Heart left ventricle (tissue), 16 donors: ENCODE data around the gene MATR3. TPM values are rescaled to one million over a fixed set of nuclear protein-coding genes. Genes with fewer than 3 reads are reported as not detected.

Experiments
- ATAC-seq, 4 donors: fragments of 200-7000 bp; cut with Tn5 transposase; one replicate each; pipeline ENCODE4 v1.9.1; 2020 to 2022; ENCODE audit warnings: moderate library complexity in 4 of 4, mild to moderate bottlenecking in 3 of 4, moderate number of reproducible peaks in 1 of 4
- DNase-seq, 5 donors: peaks; one replicate each; pipeline ENCODE4 v3.0.0-alpha.2; 2020
- H3K27ac ChIP-seq, 12 donors: fragments of 200-600 bp; sonication (generic) in 4 of 12; one replicate each; pipeline versions ENCODE4 v1.5.0 to v1.8.0; 2016 to 2022; ENCODE audit warnings: mild to moderate bottlenecking in 2 of 12
- H3K27me3 ChIP-seq, 9 donors: fragments of 200-600 bp; sonication (generic) in 2 of 9; one replicate each; pipeline versions ENCODE4 v1.5.1 to v1.8.0; 2016 to 2022; ENCODE audit warnings: mild to moderate bottlenecking in 3 of 9
- H3K36me3 ChIP-seq, 9 donors: fragments of 200-600 bp; sonication (generic) in 2 of 9; one replicate each; pipeline versions ENCODE4 v1.5.0 to v1.8.0; 2018 to 2022; ENCODE audit warnings: mild to moderate bottlenecking in 2 of 9
- H3K4me1 ChIP-seq, 12 donors: fragments of 200-600 bp; sonication (generic) in 4 of 12; one replicate each; pipeline versions ENCODE4 v1.5.0 to v1.8.0; 2016 to 2022; ENCODE audit warnings: mild to moderate bottlenecking in 3 of 12
- H3K4me3 ChIP-seq, 12 donors: fragments of 200-600 bp; sonication (generic) in 4 of 12; one replicate each; pipeline versions ENCODE4 v1.5.0 to v1.8.0; 2017 to 2022; ENCODE audit warnings: mild to moderate bottlenecking in 9 of 12, moderate library complexity in 4 of 12
- H3K9me3 ChIP-seq, 12 donors: fragments of 200-600 bp; sonication (generic) in 4 of 12; one replicate each; pipeline versions ENCODE4 v1.5.0 to v1.8.0; 2016 to 2022; ENCODE audit warnings: mild to moderate bottlenecking in 1 of 12
- CTCF ChIP-seq, 12 donors: fragments of 200-600 bp; sonication (generic) in 4 of 12; IDR thresholded peaks; one replicate each; pipeline versions ENCODE4 v1.5.0 to v1.8.0; 2018 to 2022; ENCODE audit warnings: antibody characterized with exemption in 12 of 12, mild to moderate bottlenecking in 5 of 12
- POLR2A ChIP-seq, 2 donors: fragments of 450-650 bp; IDR thresholded peaks; one replicate each; pipeline ENCODE4 v1.6.1; 2017; ENCODE audit warnings: antibody characterized with exemption in 2 of 2, mild to moderate bottlenecking in 2 of 2, moderate library complexity in 2 of 2
- WGBS, 4 donors: extraction: QIAGEN DNeasy Blood & Tissue Kit in 2 of 4; methylation state at CpG; one replicate each; pipeline versions ENCODE4 v1.1.5 to v1.1.7; 2013 to 2018; 5-methylcytosine and 5-hydroxymethylcytosine counted together
- intact Hi-C, 10 donors: fragments of 100-400 bp; cut with DNase I; formaldehyde crosslinking; loops; one replicate each; pipeline versions ENCODE4 v1.11.1 to v1.14.2; 2022
- polyA plus RNA-seq, 2 donors: library from polyadenylated mRNA; stranded (reverse); fragments of 200-250 nt; gene quantifications; one replicate each; pipeline ENCODE4 v1.2.3, GENCODE V29; 2013
- total RNA-seq, 9 donors: library from RNA; depleted of rRNA in 2 of 9; stranded (reverse); fragments of >200 nt in 2 of 9; fragmentation: NEBNext Ultra II Directional in 3 of 9; extraction: Animal tissue kit (Norgen Biotek cat#: 25700) in 3 of 9; gene quantifications; one replicate each; pipeline versions ENCODE4 v1.1.0 to v1.2.4, GENCODE V29; 2016 to 2023
- donor health status: ischemic (EF 13 %, LVEDD 7.1; RV severe dilation, severe dysfunction).
- donor health status: healthy with polysubstance abuse.
- donor health status: DM: no; HTN: yes; CAD: no.
- donor health status: DM: no; HTN: no; CAD: no.
- donor health status: ischemic (EF 25% LVEDD 6.9; RV normal size, moderate dysfunction).
- donor health status: ischemic (EF 25% LVEDD 5.7; RV mildly dilated, moderate dysfunction).
- donor health status: healthy.
- donor health status: DM: yes; HTN: yes; CAD: no.
- donor health status: ischemic (EF 35%, LVEDD 5.7; RV mildly dilated, moderate dysfunction).
- donor health status: nonischemic (EF 11% LVEDD 7.7; RV severe dilation, severe dysfunction).
- donor health status: DM: yes; HTN: yes; CAD: no.
- donor health status: PGD.
- donor health status: ischemic (EF 29% LVEDD 5.4; RV normal size, mild dysfunction).
- donor health status: nonischemic (EF 23%, LVEDD 6.1; RV moderate dilation, normal function).

Gene MATR3
- total and polyA plus RNA-seq, 11 donors, result 97.2 to 208 (median 138) TPM

- WGBS, 4 donors, result 20 to 63% (median 44%) methylated on average over 2 to 3 of the region's 3 CpGs
- H3K27me3 ChIP-seq, result no peaks in the 10 kb centered on the region
- H3K36me3 ChIP-seq, result peaks cover 0 to 67% (median 45%) of the 10 kb centered on the region in 9 donors
- no peak overlapping the region for H3K27ac ChIP-seq
- TF ChIP-seq CTCF (IDR thresholded peaks at IDR 0.05), result no peak
- no peak for TF ChIP-seq POLR2A (IDR thresholded peaks at IDR 0.05)
- no peak overlapping the region for H3K4me3 ChIP-seq
- ATAC-seq (peak in 1 of 4 donors; percentile 15), DNase-seq (no peak)
- intact Hi-C loops, result no loop called here
- H3K4me1 ChIP-seq, result peaks cover 0 to 6% (median 0%) of the 10 kb centered on the region in 12 donors
- no peaks in the 10 kb centered on the region for H3K9me3 ChIP-seq
These were observed 10.0 kb upstream of the MATR3 start for GRCh38 chr5:139283252-139284166.

GRCh38 chr5:139284295-139284694 is 9.2 kb upstream of the MATR3 start:
- no peak overlapping the region for H3K27ac ChIP-seq
- intact Hi-C loops, result no loop called here
- peaks cover 0 to 6% (median 0%) of the 10 kb centered on the region in 12 donors for H3K4me1 ChIP-seq
- peaks cover 0 to 59% (median 39%) of the 10 kb centered on the region in 9 donors for H3K36me3 ChIP-seq
- H3K4me3 ChIP-seq, result no peak overlapping the region
- 90 to 96% (median 94%) methylated on average over 8 of the region's 8 CpGs for WGBS, 4 donors
- DNase-seq (no peak), ATAC-seq (no peak)
- TF ChIP-seq CTCF (IDR thresholded peaks at IDR 0.05) (no peak), POLR2A (IDR thresholded peaks at IDR 0.05) (no peak)
- H3K27me3 ChIP-seq, result no peaks in the 10 kb centered on the region
- no peaks in the 10 kb centered on the region for H3K9me3 ChIP-seq

DNA sequence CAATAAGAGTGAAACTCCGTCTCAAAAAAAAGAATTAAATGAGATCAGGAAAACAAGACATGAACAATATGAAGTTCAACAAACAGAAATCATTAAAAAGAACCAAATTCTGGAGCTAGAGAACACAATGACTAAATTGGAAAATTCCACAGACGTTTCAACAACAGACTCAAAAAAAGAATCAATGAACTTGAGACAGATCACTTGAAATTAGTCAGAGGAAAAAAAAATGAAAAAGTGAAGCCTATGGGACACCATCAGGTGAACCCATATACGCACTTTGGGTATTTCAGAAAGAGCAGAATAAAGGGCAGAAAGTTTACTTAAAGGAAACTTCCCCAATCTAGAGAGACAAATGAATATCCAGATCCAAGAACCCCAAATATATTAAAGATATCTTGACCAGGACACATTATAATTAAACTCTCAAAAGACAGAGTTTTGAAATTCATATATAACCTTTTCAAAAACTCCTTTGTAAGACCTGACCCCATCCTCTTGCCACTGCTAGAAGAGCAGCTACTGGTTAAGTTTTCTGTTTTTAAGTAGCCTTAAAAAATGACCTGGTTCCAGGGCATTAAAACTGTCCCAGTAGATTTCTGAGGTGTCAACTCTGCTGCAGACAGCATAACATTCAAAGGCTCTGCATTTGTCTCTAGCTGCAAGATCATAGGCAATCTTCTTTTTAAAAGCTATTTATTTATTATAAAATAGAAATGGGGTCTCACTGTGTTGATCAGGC is 7.7 kb upstream of the MATR3 start:
- H3K9me3 ChIP-seq, result no peaks in the 10 kb centered on the region
- TF ChIP-seq POLR2A (IDR thresholded peaks at IDR 0.05) (no peak), CTCF (IDR thresholded peaks at IDR 0.05) (no peak)
- ATAC-seq (no peak), DNase-seq (no peak)
- no peak overlapping the region for H3K4me3 ChIP-seq
- H3K27me3 ChIP-seq, result no peaks in the 10 kb centered on the region
- no peak overlapping the region for H3K27ac ChIP-seq
- peaks cover 0 to 6% (median 0%) of the 10 kb centered on the region in 12 donors for H3K4me1 ChIP-seq
- intact Hi-C loops, result no loop called here
- 90 to 97% (median 95%) methylated on average over 3 of the region's 3 CpGs for WGBS, 4 donors
- H3K36me3 ChIP-seq, result peaks cover 0 to 44% (median 25%) of the 10 kb centered on the region in 9 donors
